HG03103 (cell line): Measurements from ENCODE around the gene EFCAB11.
"Not testable (repeated sequence)": the region's sequence is repeated elsewhere in the genome, so short reads cannot be mapped to it uniquely, and the experiment has no call there.

Experiments used
- ATAC-seq: cut with Tn5 transposase; IDR thresholded peaks from one replicate; pipeline ENCODE4 v1.9.1; 2021; ENCODE audit warnings: low read depth; ENCODE audit not compliant: unreplicated experiment

EFCAB11 gene

DNA sequence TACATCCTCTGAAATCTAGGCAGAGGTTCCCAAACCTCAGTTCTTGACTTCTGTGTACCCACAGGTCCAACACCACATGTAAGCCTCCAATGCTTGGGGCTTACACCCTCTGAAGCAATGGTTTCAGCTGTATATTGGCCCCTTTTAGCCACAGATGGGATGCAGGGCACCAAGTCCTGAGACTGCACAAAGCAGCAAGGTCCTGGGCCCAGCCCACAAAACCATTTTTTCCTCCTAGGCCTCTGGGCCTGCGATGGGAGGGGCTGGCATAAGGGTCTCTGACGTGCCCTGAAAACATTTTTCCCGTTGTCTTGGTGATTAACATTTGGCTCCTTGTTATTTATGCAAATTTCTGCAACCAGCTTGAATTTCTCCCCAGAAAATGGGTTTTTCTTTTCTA, 80.4 kb downstream of the EFCAB11 start:
- not testable (repeated sequence) for ATAC-seq

DNA sequence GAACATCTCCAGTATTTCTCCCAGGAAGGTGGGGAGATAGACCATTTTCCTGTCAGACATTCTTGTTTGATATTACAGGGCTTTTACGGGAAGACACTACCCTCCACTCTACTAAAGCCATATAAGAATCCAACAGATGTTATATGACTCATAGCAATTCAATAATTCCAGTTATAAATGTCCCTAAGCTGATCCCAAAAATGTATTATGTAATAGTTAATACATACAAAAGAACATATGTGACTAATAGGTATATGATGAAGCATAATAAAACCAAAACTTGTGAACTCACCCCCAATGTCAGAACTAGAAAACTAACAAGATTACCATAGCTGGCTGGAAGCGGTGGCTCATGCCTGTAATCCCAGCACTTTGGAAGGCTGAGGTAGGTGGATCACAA, 84.2 kb downstream of the EFCAB11 start:
- ATAC-seq = no peak

DNA sequence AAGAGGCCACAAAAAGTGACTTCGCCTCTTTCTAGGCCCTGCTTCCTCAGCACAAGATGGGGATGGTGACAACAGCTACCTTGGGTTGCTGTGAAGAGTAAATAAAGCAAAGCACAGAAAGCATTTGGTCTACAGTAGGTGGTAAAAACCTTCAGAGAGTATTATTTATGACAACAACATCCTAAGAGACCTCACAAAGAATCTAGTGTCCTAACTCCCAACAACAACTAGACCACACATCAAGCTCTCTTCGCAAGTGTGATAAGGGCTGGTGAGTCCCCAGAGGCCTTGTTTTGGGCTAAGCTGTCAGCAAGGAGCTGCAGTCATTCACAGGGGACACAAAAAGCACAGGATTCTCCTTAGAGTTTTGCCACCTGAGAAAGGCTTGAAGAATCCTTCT, 84.9 kb downstream of the EFCAB11 start:
- no peak for ATAC-seq

DNA sequence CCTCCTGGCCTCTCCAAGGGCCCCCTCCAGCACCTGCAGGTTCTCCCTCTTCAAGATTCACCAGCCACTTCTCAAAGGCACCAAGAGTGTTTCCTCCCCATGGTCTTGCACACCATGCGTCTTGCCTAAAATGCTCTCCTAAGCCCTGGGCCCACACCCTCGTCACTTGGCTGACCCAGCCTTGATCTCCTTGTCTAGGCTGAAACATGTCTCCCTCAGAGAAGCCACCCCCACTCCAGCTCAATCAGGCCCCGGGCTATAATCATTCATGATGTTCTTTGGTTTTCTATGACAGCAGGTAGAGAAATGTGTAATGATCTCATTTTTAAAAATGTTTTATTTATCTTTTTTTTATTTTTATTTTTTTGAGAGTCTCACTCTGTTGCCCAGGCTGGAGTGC, 88.1 kb downstream of the EFCAB11 start:
- ATAC-seq = no peak

DNA sequence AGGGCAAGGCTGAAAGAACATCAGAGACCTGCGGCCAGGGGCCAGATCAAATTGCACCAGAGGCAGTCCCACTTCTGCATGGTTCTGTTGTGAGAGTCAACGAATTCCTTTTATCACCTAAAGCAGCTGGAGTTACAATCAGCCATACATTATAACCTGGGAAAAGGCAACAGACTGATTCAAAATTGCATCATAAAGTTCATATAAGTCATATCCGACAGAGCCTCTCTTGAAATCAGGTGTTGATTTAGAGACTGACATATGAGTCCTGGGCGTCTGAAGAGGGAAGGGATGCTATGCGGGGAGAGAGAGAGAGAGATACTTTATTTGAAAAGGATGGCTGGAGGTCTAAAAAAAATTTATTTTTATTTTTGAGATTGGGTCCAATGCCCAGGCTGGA, 89.4 kb downstream of the EFCAB11 start:
- ATAC-seq = no peak

DNA sequence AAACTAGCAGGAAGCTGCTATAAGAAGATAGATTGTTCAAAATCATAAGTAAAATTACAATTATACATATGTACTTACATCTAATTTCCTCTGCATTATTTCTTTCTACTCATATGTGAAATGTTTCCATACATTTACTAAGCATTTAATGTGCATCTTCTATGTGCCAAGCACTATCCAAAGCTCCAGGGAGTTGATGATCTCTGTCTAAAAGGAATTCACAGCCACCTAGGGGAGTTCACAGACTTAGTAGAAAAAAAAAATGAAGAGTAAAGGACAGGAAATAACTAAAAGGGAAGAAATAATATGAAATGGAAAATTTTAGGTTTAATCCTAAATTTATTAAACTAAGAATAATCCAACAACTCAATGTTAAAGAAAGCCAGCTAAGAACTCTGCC, 91.7 kb downstream of the EFCAB11 start:
- ATAC-seq = no peak

DNA sequence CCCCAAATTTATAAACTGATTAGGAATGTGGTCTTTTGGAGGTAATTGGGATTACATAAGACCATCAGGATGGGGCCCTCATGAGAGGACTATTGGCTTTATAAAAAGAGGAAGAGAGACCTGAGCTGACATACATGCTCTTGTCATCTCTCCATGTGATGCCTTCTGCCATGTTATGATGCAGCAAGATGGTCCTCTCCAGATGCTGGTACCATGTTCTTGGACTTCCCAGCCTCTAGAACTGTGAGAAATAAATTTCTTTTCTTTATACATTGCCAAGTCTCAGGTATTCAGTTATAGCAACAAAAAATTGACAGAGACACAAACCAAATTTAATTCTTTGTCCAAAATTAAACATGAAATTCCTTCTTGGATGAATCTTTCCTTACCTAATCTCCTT, 92.9 kb downstream of the EFCAB11 start:
- ATAC-seq = no peak

DNA sequence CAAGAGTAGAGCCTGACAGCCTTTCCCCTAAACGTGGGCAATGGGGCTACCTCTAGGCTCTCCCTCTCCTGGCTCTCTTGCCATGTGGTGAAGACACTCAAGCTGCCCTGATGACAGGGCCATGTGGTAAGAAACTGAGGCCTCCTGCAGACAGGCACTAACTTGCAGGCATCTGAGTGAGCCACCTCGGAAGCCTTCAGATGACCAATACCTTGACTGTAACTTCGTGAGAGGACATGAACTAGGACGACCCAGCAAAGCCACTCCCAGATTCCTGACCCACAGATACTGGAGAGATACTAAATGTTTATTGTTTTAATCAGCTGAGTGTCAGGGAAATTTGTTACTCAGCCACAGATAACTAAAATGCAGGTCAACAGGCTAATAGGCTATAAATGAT, 96.4 kb downstream of the EFCAB11 start:
- no peak for ATAC-seq

DNA sequence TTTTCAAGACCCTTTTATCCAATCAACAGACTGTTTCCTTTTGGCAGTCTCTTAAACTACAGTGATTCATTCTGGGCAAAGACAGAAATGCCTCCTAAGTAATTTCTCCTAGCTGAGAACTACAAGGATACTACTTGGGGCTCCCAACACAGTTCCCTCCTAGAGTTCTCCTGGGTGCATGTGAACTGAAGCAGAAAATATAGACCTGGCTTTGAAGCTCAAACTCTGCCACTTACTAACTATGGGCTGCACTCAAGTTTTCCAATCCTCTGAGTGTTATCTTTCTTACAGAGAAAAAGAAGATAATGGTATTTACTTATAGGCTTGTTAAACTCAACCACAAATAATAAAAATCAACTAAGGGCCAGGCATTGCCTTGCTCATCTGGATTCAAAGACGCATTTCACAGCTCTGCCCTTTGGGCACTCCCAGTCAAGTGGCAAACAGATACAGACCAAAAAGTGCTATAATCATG, 97.6 kb downstream of the EFCAB11 start:
- no peak for ATAC-seq

DNA sequence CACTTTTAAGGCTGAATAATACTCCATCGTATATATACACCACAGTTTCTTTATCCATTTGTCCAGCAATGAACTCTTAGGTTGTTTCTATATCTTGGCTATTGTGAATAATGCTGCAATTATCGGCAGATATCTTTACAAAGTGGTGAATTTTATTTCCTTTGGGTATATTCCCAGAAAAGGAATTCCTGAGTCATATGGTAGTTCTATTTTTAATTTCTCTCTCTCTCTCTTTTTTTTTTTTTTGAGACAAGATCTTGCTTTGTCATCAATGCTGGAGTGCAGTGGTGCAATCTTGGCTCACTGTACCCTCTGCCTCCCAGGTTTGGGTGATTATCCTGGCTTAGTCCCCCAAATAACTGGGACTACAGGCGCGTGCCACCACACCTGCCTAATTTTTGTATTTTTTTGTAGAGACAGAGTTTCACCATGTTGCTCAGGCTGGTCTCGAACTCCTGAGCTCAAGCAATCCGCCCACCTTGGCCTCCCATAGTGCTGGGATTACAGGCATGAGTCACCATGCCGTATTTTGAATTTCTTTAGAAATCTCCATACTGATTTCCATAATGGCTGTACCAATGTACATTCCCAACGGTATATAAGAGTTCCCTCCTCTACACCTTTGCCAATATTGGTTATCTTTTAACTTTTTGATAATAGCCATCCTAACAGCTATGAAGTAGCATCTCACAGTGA, 98.4 kb downstream of the EFCAB11 start:
- no peak for ATAC-seq

DNA sequence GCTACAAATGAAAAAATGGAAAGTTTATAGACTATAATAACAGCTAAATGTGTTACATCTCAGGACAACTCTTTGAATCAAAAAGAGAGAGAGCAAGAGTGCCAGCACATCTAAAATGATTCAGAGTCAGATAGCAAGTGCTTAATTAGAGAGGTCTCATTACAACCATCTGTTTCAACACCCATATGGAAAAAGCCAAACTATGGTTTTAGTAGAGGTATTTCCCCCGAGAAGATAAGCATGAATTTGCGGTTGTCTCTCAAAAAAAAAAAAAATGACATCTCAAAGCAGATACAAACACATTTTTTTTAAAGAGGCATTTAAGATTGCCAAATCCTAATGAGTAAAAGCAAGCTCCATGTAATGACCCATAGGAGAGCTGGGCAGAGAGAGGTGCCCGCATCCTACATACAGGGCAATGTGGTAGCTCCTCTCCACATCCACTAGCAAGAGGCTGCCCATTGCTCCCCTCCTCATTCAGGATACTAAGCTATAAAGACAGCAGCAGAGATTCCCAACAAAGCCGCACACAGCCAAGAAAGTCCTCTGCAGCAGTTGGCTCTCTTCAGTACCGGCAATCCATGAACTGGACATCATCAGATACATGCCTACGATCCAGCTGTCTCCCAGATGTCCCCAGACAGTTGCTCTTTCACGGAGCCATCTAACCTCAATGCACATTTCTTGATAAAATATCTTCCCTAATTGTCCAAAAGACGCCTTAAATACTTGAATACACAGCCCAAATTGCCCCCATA, 100.4 kb downstream of the EFCAB11 start:
- no peak for ATAC-seq

DNA sequence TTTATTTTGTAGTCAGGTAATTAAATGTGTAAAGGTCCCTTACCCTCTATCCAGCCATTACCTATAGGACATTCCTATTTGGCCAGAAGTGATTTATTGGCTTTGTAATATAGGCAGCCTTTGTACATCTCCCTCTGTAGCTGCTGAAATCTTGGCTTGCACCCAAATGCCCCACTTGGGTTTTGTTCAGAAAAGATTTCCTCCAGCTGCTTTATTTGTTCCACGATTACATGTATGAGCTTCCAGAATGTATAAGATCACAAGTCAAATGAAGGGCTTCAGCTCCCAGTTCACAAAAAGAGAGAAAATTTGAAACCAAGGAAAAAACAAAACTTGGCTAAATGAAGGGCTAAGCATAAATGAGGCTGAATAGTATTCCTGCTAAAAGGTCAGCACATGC, 103.4 kb downstream of the EFCAB11 start:
- no peak for ATAC-seq

DNA sequence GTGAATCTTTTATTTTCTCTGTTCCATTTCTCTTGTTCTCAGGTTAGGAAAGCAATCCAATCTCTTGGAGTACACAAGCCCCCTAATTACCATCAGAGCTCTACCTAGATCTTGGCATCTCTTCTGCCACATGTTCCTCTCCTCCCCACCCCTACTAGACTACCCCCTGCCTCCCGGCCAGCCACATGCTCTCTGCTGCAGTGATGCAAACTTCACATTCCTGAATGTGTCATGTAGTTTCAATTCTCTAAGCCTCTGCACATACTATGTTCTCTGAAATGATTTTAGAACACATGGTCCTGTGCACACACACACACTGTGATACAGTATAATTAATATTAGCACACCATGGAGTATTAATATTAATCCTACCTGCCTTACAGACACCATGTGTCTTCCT, 104.6 kb downstream of the EFCAB11 start:
- ATAC-seq = no peak

DNA sequence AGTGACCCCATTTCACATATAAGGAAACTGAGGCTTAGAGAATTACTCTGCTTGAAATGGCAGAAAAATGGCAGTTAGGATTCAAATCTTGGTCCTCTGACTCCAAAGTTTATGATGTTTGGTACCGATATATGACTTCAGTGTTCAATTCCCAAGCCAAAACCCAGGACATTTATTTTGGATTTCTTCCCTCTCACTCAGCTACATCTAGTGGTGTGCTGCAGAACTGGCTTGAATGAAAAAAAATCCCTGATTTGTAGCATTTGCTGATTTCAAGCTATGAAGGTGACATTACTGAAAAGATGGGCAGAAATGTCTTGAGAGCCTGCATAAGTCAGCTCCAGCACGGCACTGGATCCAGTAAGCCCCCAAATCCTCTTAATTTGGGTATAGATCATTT, 106.4 kb downstream of the EFCAB11 start:
- ATAC-seq = no peak

DNA sequence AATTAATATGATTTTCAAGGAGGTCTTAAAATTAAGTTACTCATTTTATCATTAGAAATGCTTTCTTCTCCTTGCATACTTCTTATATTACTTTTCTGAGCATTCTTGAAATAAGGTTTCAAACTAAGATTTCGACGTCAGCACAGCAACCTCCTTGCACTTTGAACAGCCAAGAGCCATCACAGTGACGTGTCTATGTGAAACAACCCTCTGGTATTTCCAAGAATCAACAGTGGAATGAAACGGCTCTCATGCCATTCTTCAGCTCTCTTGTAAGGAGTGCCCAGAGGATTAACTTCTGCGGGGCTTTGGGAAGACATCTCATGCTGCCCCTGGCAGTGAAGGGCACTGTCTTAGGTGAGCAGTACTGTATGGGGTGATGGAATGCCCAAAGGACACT, 109.2 kb downstream of the EFCAB11 start:
- ATAC-seq = no peak

DNA sequence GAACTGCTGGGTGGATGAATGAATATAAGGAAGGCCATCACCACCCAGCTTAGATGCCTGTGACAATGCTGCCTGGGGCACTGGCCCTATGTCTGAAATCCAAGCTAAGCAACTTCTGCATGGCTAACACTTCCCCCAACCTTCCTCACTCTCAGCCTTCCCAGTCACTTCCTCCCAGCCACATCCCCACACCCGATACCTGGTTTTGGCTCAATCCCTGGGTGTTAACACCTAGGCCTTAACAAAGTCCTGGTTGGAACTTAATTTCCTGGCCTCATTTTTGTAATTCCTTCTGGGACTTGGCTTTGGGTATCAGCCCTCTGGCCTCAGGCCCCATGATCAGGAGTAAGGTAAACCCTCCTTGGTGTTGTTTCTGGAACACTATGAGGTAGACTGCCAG, 110.0 kb downstream of the EFCAB11 start:
- no peak for ATAC-seq

DNA sequence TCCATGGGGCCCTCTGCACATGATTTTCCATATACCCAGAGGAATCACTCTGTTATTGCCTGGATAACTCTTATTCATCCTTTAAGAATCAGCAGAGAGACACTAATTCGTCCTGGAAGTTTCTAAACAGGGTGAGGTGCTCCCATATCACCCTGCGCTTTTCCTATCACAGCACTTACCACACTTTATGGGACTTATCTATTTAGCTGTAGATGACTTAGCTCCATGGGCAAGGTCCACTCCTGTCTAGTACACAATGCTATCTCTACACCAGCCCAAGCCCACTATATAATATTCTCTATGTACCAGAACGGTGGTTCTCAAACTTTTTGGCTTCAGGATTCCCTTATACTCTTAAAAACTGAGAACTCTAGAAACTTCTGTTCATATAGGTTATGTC, 111.7 kb downstream of the EFCAB11 start:
- no peak for ATAC-seq

DNA sequence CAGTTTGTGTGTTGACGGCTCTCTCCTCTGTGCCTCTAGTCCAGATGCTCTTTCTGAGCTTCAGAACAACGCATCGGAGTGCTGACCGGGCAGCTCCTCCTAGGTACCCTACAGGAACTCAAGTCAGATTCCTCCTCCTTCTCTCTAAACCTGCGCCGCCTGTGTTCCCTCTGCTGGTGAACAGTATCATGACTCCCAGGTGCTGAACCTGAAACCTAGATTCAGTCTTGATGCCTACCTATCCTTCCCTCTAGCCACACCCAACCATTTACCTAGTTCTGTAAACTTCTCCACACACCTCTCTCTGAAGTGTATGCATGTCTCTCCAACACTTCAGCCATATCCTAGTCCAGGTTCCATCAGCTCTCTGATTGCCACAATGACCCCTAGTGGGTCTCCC, 112.7 kb downstream of the EFCAB11 start:
- ATAC-seq = no peak

DNA sequence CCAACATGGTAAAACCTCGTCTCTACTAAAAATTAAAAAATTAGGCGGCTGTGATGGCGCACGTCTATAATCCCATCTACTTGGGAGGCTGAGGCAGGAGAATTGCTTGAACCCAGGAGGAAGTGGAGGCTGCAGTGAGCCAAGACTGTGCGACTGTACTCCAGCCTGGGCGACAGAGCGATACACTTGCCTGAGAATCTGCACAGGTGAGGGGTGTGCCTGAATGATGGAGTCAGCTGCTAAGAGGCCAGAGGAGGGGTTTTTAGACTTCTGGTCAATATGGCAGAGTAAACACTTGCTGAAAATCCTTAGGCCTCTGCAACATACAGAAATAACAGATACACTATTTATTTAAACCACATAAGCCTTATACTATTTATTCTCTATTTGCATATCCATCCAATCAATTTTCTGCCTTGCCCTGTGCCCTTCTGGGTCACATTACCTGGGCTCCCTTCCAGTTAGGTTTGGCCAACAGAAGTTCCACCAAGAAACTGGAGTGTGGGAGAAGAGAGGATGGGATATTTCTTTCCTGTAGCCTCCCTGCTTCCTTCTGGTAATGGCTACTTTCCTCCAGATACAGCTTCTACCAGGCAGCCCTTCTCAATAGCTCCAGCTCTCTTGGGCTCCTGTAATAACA, 117.6 kb downstream of the EFCAB11 start:
- no peak for ATAC-seq

DNA sequence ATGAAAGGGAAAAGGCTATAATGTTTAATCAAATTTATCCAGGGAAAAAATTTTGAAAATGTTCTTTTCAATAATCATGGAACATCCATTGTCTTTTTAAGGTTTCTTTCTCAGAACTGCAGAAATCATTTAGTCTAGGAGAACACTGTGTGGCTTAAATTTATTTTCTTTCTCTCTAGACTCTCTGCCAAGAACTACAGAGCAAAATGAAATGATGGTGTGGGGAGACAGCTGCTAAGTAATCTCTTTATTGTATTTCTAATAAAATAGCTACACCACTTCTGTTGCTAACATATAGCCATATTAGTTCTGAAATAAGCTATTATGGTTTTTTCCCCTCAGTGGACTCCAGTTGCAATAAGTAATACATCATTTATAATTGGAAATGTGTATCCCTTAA, 120.9 kb downstream of the EFCAB11 start:
- no peak for ATAC-seq

DNA sequence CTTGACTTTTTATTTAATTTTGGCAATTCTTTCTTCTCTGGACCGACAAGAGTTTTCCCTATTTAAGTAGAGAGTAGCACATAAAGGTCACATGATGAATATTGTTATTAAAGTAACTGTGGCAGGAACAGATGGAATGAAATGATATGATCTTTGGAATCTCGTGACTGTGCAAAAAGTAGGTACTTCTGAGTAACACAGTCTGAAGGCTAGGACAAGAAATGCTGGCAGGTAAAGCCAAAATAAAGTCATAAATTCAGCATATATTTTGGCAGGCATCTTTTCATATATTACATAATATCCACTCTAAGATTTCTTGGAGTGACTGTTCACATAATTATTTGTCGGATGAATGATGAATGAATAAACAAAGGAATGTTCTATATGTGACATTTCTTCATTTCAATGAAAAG, 121.4 kb downstream of the EFCAB11 start:
- no peak for ATAC-seq
